Fibroblast of villous mesenchyme (primary cell): Measurements from ENCODE around the gene C4orf51. TPM values are rescaled to one million over a fixed set of nuclear protein-coding genes. Genes with fewer than 3 reads are reported as not detected.
A peak's percentile ranks its signal among the peaks of the same experiment; 100 is the strongest.

Source experiments
- DNase-seq: peaks from one replicate; pipeline ENCODE4 v3.0.0-alpha.2; 2010; ENCODE audit warnings: low read depth
- H3K4me3 ChIP-seq: 2 replicates; pipeline ENCODE4 v1.5.1; 2011; ENCODE audit warnings: low read depth, mild to moderate bottlenecking, low read length
- total RNA-seq: library from RNA; depleted of rRNA; stranded (reverse); fragments of >200 nt; gene quantifications from 2 replicates; pipeline ENCODE4 v1.2.3, GENCODE V29; 2012
- TF ChIP-seq, protein P1 (sequence below): IDR thresholded peaks from 2 replicates; pipeline ENCODE4 v1.5.1; 2012; ENCODE audit warnings: low read depth, mild to moderate bottlenecking, low read length; ENCODE audit not compliant: insufficient read depth

Gene C4orf51
- total RNA-seq, 1 donor: not detected

- H3K4me3 ChIP-seq: no peak overlapping the region
- TF ChIP-seq, protein P1, sequence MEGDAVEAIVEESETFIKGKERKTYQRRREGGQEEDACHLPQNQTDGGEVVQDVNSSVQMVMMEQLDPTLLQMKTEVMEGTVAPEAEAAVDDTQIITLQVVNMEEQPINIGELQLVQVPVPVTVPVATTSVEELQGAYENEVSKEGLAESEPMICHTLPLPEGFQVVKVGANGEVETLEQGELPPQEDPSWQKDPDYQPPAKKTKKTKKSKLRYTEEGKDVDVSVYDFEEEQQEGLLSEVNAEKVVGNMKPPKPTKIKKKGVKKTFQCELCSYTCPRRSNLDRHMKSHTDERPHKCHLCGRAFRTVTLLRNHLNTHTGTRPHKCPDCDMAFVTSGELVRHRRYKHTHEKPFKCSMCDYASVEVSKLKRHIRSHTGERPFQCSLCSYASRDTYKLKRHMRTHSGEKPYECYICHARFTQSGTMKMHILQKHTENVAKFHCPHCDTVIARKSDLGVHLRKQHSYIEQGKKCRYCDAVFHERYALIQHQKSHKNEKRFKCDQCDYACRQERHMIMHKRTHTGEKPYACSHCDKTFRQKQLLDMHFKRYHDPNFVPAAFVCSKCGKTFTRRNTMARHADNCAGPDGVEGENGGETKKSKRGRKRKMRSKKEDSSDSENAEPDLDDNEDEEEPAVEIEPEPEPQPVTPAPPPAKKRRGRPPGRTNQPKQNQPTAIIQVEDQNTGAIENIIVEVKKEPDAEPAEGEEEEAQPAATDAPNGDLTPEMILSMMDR: no peak
- DNase-seq: no peak
Measured at GRCh38 chr4:145698507-145698906, 18.6 kb downstream of the C4orf51 start.

DNA sequence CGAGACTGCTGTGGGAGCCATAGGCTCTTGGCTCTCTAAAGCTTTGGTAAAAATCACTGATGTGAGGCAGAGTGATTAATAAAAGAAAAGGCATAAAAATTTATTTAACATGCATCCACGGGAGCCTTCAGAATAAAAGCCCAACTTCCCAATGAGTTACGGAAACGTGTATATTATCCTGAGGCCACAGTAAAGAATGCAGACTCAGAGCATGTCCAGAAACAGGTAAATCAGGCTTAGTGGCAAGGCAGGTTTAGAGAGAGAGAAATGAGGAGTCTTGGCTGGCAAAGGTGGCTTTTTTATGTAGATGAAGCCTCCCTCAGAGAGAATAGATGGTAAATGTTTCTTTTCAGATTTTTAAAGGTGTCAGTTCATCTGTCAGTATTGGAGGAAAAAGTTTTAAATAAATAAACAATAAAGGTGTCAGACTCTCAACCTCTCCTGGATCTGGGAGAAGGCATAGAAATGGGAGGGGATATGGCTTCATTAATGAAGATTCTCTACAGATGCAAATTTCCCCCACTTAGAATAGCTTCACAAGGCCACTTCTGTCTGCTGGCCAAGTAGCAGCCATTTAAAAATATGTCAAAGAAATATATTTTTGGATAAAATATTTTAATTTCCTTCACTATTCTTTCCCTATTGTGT lies 24.0 kb downstream of the C4orf51 start:
- TF ChIP-seq, protein P1: no peak
- H3K4me3 ChIP-seq: no peak overlapping the region
- no peak for DNase-seq

GRCh38 chr4:145709336-145709735 lies 29.4 kb downstream of the C4orf51 start:
- no peak for DNase-seq
- TF ChIP-seq, protein P1: no peak
- H3K4me3 ChIP-seq: no peak overlapping the region

- H3K4me3 ChIP-seq: no peak overlapping the region
- TF ChIP-seq, protein P1: no peak
- DNase-seq: peak; percentile 83
Measured at GRCh38 chr4:145709843-145710242, 29.9 kb downstream of the C4orf51 start.

DNA sequence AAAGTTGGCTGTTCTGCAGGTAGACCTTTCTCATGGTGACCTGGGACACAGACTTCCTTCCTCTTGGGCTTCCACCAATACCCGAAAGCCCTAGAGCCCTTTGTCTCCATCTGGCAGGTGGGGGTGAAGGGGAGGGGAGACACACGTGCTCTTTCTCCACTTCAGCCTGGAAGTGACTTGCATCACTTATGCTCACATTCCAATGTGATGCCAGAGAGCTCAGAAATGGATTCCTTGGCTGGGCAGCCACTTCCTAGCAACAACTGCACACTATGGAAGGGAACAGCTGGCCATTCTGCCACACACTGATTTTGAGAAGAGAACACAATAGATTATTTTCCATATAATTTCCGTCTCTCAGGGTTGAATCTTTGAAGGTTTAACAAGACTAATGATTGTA lies 36.3 kb downstream of the C4orf51 start:
- DNase-seq: no peak
- TF ChIP-seq, protein P1: no peak
- no peak overlapping the region for H3K4me3 ChIP-seq

DNA sequence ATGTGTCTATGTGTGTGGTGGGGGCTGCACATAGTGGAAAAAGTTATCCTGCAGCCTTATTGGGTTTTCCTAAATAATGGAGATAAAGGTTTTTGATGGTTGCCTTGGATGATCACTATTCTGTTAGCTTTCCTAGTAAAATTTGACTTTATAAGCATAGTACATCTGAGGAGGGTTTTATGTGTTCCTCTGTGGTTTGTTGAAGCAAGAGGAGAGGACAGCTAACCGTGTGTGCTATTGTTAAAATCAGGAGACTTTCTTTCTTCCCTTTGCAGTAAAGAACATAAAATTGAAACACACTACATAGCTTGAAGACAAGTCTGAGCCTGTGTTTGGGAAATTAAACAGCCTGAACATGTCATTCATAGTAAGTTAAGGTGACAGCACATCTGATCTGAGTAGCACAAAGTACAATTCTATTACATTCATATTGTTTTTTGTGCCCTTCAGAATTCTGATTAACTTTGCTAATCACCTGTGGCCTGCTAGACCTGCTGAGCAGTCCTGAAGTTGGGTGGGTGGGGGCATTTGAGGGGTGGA lies 36.8 kb downstream of the C4orf51 start:
- DNase-seq: no peak
- TF ChIP-seq, protein P1: no peak
- no peak overlapping the region for H3K4me3 ChIP-seq
